ENCODE data around the gene SYNPR.

The SYNPR gene

DNA sequence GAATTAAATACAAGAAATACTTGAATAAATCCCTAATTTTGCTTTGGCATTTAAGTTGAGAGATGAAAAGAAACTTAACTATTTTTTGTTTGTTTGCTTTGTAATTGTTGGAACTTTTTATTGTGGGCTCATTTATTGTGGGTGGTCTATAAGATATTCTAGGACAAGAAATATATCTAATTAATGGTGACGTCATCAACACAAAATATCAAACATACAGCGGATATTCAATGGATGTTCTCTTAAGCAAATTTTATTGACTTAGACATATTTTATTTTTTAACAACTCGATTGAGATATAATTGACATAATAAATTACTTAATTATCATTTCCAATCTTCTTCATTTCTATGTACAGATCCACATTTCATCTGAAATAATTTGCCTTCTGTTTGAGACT lies 30.0 kb downstream of the SYNPR start:
- no peak for DNase-seq (ENCODE audit: low spot score)

DNA sequence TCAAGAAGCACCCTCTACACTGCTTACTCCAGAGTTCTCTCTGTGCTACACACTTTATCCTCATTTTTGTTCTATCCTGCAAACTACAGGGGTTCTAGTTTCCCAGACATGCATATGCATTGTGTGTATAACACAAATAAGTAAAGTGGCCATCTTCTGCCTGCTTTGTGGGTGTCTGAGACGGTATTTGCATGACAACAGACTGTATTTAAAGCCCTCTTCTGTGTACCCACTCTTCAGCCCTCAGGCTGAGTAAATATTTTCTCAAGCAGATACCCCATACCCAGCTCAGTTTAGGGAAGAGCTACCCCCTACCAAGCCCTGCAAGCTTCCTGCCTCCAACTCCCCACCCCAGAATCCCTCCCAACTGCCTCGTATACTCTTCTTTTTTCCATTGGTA lies 31.7 kb downstream of the SYNPR start:
- DNase-seq (ENCODE audit: low spot score): no peak

DNA sequence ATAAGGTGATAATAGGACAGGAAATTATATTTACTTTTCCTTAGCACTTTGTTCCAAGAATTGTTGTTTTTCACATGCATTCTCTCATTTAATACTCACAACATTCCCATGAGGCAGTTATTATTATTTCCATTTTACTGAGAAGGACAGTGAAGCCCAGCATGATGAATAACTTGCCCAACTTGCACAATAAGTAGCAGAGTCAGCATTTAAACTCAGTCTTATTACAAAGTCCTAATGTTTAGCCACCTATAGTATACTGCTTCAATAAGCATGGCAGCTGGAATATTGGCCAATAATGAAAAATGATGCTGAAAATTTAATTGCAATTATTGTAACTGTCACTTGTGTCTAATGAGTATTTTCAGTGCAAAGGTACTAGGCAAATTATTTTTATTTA lies 45.7 kb downstream of the SYNPR start:
- DNase-seq (ENCODE audit: low spot score): no peak

DNA sequence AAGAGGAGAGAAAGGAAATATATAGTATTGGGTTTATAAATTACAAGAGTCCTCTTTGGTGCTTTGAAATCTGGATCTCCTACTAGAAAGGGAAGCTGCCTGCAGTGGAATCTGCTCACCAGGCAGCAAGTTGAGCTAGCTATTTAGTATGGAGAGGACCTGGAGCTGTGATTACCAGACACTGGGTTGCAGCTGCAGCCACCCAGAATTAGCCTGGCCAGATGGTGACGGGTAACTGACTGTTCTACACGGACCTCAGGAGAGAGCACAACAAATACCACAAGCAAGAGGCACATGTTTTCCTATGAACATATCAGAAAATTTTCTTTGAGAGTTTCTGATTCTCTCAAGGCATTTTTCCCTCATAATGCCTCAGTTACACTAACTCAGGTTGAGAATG lies 46.5 kb downstream of the SYNPR start:
- DNase-seq (ENCODE audit: low spot score): no peak

DNA sequence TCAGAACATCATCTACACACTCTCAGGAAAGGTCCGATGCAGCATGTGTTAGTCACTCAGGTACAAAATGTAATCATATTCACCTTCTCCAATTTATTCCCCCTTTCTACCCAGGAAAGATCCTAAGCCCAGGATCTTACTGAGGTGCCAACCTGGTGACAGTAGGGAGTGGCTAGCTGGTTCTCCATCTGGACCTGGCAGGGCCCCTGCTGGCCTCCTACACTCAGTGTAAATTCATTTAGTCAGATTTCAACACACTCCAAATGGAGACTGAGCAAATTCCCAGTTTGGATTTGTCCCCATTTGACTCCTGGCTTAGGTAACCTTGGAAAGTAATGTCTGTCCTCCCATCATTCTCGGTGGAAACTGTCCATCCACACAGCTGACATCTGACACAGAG lies 47.3 kb downstream of the SYNPR start:
- DNase-seq (ENCODE audit: low spot score): no peak

DNA sequence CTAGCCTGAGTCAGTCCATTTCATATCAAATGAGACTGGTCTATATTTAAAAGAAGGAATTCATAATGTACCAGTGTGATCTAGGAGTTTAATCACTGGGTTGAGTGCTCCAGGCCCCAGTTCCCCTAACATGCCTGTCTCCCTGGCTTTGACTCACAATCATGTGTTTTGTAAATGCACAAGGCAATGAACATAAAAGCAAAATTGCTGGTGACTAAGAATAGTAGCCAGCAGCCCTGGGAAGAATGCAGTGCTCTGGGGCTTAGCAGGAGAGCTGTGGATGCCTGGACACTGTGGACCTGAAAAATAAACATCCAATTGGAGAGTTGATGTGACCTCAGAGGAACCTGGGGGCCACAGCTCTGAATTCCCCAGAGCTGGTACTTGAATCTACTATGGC lies 50.3 kb downstream of the SYNPR start:
- DNase-seq (ENCODE audit: low spot score): no peak

DNA sequence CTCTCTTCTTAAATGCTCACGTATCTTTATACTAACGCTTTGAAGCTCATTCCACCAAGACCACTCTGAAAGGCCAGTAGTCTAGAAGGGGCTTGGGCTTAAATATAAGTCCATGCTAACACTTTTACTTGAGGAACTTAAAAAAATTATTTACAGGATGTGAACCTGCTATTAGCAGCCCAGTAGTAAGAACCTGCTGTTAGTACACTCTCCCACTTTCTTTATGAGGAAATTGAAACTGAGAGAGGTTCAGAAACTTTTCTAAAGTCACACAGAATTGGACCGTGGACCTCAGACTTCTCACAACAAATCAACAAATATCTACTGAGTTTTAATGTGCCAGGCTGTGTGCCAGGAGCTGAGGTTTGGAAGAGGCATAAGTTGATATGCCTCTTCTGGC lies 53.4 kb downstream of the SYNPR start:
- DNase-seq (ENCODE audit: low spot score): no peak

DNA sequence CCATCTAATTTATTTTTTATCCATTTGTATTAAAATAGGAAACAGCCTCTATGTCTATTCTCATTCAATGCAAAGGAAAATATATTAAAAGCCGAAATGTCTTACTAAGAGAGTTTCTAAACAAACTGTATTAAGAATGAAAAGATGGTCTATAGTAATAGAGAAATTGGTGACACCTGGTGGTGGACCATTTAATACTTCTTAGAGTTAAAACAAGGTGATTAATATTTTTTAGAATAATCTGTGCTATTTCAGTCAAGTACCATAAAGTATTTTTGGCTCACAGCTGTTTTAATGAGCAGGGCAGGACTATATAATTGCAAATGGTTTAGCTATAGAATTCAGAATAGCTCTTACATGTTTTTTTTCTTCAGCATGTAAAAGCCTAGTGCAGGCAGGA lies 55.7 kb downstream of the SYNPR start:
- DNase-seq (ENCODE audit: low spot score): no peak

DNA sequence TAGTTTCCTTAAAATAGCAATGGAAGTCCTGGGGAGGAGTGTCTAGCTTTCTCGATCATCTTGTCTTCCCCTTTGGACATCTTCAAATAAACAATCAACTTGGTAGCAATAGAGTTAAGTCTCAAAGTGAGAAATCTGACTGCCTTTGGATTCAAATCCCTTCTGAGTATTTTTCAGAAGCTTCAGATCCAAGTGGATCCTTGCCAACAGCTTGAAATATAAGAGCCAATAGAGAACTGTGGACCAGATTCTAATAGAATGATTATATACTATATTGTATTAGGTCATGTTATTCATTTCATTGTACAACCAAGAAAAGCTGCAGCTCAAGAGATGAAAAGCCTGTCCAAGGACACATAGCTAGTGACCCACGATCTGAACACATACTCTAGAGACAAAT lies 60.2 kb downstream of the SYNPR start:
- DNase-seq (ENCODE audit: low spot score): no peak

DNA sequence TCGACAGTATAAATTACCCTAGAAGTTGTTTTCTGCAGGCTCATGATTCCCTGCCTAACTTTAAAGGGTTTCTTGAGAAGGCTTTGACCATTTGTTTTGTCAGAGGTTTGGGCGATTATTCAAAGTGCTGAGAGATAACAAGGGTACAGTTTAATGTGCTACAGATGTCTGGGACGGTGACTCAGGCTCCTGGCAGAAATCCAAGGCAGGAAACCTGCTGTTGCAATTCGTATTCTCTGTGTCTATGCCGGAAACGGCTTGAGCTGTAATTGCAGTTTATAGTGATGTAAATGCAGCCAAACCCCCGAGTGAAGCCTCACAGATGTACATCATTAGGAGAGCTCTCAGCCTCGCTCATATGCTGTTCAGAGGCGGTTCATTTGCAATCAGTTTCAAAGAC lies 65.6 kb downstream of the SYNPR start:
- no peak for DNase-seq (ENCODE audit: low spot score)

DNA sequence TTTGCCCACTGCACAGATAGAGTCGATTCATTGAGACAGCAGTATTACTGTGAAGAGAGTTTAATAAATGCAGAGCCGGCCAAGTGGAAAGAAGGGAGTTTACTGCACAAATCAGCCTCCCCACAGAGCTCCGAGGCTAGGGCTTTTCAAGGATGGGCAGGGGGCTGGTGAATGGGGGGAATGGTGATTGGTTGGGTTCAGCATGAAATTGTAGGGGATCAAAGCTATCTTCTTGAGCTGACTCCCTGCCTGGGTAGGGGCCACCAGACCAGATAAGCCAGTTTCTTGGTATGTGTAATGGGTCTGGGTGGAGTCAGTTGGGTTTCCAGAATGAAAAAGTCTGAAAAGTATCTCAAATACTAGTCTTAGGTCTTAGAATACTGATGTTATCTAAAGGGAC lies 66.6 kb downstream of the SYNPR start:
- DNase-seq (ENCODE audit: low spot score): peak; percentile 59

DNA sequence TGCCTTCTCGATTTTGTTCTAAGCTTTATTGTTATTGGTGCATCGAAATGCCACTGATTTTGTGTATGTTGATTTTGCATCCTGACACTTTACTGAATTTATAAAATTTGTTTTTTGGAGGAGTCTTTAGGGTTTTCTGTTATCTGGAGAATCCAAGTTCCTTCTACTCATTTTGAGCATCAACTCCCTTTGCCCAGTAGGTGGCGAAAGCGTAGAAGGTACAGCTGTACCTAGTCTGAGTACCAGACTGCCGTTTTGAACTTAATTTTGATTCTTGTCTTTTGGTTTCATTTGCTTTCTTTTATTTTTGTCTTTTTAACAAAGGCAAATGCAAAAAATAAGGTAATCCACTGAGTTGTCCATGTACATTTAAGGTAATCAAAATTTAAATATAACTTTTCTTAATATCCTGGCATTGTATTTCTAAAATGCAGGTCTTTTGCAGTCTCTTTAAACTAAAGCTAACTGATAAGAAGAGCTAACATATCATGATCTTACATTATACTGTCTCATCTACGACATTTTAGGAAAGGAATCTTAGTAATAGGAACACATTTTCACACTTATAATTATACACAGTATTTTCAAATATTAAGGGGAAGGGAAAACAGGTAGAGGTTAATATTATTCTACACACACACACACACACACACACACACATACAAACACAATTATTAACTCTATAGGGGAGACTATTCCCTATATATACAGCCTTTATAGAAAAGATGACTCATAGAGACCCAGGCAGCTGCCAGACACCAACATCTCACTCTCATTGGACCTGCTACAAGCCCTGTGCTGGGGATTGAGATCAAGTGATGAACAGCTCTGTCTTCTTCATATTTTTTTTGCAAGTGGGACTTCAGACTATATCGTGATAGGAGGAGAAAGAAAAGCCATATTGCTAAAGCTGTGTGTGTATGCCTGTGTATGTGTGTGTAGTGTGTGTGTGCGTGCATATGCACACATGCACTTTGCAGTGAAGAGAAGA lies 71.8 kb downstream of the SYNPR start:
- DNase-seq (ENCODE audit: low spot score): no peak

DNA sequence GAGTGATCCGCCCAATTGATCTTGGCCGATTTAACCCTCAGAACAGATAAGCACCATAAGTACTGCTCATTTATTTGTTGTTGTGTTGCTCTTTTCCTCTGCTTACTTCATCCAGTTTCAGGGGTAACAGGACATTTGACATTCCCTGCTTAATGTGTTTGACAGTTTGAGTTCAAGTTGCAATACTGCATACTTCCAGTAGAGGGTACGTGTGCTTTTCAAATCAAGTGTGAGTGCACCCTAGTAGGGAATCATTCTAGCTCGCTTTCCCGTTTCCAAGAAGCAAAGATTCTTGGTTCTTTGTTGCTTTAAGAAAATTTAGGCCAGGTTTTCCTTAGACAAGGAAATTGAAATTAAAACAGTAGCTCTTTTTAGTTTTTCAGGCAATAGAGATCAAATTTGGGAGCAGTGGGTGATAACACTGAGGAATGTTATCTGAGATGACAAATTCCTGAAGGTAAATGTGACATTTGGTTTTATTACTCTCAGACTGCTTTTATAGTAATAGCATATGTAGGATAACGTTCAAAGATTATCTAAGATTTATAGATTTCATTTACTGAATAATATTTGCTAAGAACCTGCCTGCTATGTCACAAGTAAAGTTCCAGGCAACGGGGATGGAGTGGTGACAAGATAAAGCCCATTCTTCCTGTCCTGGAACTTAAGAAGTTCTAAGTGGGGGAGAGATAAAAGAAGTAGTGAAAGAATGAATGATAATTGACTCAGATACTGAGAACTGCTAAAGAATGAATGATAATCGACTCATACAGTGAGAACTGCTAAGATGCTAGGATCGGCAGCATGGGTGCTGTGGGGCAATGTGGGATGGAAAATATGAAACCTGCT lies 73.3 kb downstream of the SYNPR start:
- DNase-seq (ENCODE audit: low spot score): no peak

DNA sequence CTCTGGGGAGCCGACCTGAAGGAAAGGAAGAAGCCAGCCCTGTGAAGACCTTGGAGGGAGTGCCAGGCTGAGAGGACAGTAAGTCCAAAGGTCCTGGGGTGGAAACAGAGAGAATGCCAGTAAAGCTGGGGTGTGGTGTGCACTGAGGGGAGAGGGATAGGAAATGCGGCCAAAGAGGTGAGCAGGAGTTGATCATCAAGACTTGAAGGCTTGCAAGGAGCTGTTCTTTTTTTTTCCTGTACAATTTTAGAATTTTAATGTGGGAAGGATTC lies 73.8 kb downstream of the SYNPR start:
- DNase-seq (ENCODE audit: low spot score): no peak

DNA sequence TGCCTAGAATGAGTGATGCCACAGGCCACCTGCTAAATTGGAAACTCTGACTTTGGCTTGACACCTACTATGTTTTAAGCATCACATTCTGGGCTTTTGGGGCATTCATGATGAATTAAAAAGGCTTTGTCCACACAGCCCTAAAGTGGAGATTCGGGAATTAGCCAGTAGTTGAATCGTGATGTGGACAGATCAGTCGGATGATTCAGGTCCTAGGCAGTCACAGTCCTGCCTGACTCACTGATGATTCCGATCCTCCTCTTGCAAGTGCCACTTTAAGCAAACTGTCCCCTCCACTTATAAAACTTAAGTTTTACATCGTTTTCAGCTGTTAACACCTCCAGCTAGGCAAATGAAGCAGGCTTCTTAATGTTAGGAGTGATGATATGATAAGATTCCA lies 75.3 kb downstream of the SYNPR start:
- DNase-seq (ENCODE audit: low spot score): no peak

DNA sequence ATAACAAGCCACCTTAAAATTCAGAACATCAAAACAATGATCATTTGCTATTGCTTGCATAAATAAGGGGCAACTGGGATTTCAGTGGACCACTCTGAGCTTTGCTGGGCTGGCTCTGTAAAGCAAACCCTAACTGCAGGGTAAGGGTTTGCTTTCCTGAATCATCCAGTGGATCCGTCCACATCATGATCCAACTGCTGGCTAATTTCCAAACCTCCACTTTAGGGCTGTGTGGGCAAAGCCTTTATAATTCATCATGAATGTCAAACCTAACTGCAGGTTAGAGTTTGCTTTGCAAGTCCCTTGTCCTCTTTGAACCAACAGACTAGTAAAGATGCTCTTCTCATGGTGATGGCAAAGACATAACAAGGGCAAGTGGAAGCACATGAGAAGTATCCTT lies 76.1 kb downstream of the SYNPR start:
- DNase-seq (ENCODE audit: low spot score): no peak

DNA sequence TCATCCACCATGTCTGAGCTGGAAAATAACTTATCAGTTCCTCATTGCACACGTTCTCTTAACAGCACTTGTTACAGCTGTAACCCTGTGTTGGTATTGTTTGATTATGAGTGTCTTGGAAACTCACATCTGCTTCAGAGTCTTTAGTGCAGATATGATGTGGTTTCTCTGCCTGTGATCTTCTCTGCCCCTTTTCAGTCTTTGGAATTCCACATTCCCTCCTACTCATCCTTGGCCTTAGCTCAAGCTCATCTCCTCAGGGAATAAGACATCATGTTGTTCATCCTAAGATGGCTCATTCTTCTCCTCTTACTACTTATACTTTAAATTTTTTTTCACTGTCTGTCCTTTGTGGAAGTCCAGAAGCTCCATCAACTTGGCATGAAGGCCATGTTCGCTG lies 77.7 kb downstream of the SYNPR start:
- no peak for DNase-seq (ENCODE audit: low spot score)

DNA sequence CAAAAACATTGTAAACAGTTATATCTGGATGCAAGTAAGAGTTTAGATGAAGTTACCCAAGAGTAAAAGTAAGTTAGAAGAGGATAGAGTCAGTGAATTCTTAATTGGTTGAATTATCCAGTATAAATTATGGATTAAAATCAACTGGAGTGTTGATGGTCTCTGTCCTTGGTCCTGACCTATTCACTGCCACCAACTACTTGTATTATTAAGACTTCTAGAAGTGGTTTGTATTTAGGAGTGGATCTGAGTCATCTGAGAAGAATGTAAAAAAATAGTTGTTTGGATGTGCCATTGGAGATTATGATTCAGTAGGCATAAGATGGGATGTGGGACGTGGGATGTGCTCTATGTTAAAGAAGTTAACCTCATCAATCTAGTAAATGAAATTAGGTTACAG lies 86.4 kb downstream of the SYNPR start:
- no peak for DNase-seq (ENCODE audit: low spot score)

DNA sequence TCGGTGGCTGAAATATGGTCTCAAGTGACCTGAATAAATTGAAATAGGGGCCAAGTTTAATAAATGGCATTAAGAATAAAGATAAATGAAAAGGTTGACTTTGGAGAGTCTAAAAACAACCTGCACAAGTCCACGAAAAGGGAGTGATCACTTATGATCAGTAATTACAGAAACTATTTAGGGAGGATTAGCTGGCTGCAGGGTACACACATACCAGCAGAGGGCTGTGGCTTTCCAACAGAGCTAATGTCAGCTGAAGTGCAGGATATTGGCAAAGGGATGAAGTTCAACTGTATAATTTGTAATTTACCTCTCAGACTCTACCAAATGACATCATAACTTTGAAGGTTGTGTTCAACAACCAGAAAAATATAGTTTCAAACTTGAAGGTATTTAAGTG lies 86.8 kb downstream of the SYNPR start:
- DNase-seq (ENCODE audit: low spot score): no peak

DNA sequence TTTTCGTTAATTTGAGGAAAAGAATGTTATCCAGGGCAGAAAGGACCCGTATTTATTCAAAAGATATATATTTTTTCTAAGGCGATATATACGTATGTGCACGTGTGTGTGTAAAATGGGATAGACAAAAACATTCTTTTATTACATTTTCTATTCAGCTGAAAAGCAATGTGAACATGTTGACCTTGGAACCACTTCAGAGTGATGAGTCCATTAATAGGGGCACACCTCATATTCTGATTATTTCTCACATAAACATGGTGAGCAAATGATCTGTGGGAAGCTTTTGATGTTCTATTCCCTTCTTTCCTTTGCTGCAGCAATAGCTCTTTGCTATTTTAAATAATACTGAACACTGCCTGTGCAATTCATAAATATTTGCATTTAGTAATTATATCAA lies 87.6 kb downstream of the SYNPR start:
- DNase-seq (ENCODE audit: low spot score): no peak

DNA sequence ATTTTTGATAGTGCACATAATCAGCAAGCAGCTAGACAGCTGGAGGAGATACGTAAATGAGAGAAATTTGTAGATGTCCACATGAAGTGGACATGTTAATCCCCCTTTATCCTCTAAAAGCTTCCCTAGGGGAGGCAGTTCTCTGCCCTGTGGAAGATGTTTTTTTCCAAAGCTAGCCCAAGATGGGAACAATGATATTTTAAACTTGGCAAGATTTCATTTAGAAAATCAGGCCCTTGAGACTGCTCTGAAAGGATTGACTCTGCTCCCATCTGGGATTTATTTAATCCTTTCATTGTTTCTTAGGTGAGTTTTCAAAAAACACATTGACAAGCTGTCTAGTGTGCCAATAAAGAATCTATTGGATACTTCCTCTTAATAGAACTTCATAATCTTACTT lies 92.0 kb downstream of the SYNPR start:
- no peak for DNase-seq (ENCODE audit: low spot score)

DNA sequence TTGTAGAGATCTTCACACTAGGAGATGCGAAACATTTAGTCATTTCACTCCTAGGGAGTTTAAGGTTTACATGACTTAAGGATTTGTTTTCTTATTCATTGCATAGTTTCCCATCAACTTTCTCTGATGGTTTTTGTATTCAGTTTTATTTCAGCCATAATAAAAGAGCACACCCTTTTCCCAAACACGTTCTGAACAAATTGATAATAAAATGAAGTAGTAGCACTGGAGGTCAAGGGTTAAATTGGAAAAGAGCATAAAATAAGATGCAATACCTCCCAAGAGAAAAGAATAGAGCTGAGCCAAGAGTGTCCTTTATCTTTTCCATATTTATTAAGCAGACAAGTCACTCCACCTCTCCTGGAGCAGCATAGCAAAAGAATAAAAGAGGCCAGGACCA lies 104.9 kb downstream of the SYNPR start:
- DNase-seq (ENCODE audit: low spot score): no peak

DNA sequence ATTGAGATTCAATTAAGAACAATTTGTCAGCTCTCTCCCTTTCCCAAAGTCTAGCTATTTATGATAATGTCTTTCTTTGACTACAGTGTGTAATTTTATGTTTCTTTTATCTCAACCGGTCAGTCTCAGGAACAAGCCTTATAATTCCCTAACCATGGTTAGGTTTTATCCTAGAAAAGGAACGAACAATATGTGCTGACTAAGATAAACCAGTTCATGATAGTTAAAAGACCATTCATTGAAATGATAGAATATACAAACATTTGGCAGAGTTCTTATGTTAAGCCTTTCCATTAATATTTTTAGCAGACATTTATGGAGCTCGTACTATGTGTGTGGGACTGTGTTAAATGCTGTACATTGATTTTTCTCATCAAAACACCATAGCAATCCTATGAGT lies 106.3 kb downstream of the SYNPR start:
- no peak for DNase-seq (ENCODE audit: low spot score)

DNA sequence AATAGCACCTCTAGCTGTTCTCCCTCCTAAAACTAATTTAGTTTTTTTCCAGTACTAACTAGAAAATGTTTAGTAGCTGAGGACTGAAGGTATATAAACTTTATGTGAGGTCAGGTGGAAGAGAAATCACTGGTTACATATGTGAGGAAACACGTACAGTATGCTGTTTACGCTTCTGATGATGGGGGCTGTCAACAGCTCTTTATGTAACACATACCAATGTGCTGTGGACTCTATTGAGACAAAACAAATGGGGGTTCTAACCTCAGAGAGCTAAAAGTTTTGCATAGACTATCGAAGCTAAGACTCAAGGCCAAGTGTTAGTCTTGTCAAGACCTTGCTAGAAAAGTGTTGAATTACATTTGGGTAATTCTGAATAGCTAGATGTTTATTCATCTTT lies 107.5 kb downstream of the SYNPR start:
- DNase-seq (ENCODE audit: low spot score): no peak

Measured in ecto neural progenitor cell (in vitro differentiated cells).